Lung microvascular endothelial cell (primary cell): ENCODE data around the gene NACC2. TPM values are rescaled to one million over a fixed set of nuclear protein-coding genes. Genes with fewer than 3 reads are reported as not detected.
A peak's percentile ranks its signal among the peaks of the same experiment; 100 is the strongest.
"Not testable (repeated sequence)": the region's sequence is repeated elsewhere in the genome, so short reads cannot be mapped to it uniquely, and the experiment has no call there.

Experiments
- DNase-seq, 2 donors: peaks; one replicate each; pipeline versions ENCODE4 v3.0.0 to v3.0.0-alpha.2; 2010; ENCODE audit warnings: low read depth in 2 of 2
- total RNA-seq: library from RNA; depleted of rRNA; stranded (reverse); fragments of >200 nt; gene quantifications from 2 replicates; pipeline ENCODE4 v1.2.1, GENCODE V29; 2014

NACC2 gene
- total RNA-seq, 1 donor from 2014 or later: 10.9 TPM

DNA sequence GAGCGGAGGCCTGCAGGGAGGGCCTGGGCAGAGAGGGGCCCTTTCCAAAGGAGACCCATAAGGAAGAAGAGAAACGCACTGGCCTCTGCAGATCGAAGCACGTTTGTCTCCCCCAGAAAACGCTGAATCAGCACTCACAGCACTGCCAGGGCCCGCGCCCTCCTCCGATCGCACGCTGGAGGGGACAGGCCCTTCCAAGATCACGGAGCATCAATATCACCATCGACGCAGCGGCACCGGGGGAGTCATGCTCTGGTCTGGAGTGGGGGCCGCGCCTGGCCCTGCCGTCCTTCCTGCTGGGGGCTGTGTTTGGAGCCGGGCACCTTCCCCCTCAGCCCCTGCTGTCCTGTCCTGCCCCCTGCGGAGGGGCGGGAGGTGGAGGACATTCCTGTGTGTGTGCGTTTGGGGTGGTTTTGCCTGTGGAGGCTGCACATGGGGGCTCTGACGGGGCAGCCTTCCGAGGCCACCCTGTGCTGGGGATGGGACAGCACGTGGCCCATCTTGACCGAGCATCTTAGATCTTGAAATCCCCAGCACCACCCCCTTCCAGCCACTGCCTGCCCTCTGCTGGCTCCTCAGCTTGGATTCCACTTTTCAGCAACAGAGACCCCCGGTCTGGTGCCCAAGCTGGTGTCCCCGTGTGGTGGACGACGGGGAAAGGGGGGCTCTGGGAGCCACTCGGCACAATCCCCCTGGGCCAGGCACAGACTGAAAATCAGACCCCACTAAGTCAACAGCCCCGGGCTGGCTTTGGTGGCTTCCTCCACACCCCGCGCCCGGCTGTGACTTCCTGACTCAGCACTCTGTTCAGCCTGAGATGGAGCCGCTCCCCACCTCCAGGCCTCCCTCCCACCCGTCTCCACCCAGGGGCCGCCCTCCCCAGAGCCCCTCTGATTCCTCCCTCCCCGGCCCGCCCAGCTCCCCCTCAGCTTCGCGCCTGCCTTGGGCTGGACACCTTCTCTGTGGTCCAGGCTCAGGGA is 15.3 kb upstream of the NACC2 start:
- DNase-seq: peak in 1 of 2 donors; percentile 15

GRCh38 chr9:136109351-136110081 is 14.4 kb upstream of the NACC2 start:
- DNase-seq: peak; percentile 86 to 94

- DNase-seq: no peak
These were observed 13.7 kb upstream of the NACC2 start for GRCh38 chr9:136108648-136109266.

DNA sequence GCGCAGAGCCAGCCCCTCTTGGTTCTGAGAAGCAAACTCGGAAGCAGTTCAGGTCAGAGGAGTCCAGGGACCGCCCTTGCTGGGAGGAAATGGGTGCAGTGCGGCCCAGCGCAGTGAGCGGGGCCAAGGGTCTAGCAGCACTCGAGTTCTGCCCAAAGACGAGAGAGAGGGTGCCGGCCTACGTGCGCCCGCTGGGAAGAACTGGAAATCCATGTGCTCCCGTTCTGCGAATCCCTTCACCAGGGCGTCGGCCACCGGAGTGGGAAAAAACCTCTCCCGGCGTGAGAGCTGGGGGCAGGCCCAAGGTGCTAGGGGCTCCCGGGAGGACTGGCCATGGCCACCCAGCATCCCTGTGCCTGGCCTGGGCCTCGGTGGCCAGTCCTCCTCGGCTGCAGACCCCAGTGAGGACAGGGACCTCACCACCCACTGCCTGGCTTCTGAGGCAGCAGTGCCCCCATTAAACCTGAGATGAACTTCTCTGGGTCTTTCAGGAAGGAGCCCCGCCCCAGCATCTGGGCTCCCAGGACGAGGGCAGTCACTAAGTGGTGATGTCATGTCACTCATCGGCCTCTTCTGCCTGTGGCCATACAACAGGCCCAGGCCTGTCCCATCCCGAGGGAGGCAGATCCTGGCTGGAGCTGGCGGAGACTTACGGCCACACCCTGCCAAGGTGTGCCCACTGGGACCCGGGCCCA is 13.0 kb upstream of the NACC2 start:
- no peak for DNase-seq

- DNase-seq: no peak
These were observed 12.3 kb upstream of the NACC2 start for GRCh38 chr9:136107155-136107952.

- no peak for DNase-seq
These were observed 10.5 kb upstream of the NACC2 start for GRCh38 chr9:136105398-136106135.

DNA sequence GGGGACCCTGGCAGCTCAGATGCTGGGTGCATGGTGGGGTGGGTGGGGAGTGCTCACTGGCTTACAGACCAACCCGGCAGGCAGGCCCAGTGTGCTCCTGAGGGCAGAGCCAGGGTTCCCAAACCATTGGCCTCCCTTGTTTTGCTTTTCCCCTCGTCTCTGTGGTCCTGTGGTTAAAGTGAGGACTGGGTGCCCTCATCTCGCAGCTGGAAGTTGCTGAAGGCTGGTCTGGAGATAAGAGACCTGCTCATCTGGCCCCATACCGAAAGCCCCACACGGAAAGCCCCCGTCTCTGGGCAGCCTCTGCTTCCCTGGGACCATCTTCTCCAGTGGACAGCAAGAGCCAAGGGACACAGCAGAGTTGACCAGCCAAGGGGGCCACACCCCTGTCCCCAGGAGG is 9.8 kb upstream of the NACC2 start:
- no peak for DNase-seq

DNA sequence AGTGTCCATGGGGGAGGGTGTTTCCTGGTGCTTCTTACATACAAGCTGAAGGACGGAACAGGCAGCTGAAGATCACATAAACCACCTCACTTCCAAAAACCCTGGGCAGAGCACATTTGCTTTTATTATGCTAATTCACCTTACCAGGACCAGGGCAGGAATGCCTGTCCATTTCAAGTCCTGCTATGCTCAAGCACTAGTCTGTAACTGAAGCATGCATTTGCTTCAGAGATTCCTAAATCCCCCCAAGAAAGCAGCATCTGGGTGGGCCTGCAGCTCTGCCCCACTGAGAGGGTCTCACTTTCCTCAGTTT is 9.4 kb upstream of the NACC2 start:
- no peak for DNase-seq

DNA sequence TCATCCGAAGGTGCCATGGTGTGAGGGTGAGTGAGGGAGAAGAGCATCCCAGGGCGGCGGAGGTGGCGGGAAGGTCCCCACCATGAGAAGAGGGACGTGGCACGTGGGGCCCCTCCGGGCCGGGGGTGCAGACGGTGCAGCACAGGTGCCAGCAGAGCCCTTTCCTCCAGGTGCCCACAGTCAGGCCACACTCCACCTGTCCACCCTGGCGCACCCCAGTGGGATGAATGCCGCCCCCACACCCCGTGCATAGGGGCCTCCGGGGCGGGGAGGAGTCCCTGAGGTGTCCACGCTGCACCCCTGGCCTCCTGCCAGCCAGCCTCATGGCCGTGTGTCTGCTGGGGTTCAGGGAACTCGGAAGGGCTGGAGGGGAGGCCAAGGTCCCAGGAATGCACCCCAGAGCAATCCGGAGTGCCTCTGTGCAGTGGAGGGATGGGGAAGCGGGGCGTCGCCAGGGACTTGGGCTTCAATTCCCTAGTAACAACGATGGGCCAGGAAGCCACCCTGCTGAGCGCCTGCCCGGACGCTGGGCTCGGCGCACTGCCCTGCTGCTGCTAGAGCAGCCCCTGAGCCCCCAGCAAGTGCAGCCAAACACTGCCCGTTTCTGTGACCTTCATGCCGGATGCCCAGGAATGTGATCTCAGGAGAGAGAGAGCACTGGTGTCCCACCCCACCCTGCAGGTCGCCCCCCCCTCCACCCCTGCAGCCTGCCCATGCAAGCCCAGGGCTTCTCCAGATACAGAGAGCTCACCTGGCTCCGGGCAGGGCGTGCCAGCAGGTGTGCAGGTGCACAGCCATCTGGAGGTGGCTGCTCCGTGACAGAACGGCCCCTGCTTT is 8.8 kb upstream of the NACC2 start:
- no peak for DNase-seq

- DNase-seq: not testable (repeated sequence)
These were observed 6.6 kb upstream of the NACC2 start for GRCh38 chr9:136101615-136102074.

- DNase-seq: no peak
These were observed 5.9 kb upstream of the NACC2 start for GRCh38 chr9:136100700-136101614.

DNA sequence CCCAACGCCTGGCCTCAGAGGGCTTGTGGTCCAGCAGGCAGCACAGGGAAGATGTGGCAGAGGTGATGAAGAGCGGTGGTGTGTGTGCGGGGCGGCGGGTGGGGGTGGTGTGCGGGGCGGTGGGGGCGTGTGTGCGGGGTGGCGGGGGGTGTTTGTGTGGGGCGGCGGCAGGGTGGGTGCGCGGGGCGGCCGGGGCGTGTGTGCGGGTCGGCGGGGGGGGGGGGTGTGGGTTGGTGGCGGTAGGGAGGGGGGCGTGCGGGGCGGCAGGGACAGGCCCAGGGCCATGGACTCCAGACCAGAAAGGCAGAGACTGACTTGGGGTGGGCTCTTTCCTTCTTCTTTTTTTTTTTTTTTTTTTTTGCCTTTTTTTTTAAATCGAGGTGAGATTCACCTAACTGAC is 4.5 kb upstream of the NACC2 start:
- no peak for DNase-seq

DNA sequence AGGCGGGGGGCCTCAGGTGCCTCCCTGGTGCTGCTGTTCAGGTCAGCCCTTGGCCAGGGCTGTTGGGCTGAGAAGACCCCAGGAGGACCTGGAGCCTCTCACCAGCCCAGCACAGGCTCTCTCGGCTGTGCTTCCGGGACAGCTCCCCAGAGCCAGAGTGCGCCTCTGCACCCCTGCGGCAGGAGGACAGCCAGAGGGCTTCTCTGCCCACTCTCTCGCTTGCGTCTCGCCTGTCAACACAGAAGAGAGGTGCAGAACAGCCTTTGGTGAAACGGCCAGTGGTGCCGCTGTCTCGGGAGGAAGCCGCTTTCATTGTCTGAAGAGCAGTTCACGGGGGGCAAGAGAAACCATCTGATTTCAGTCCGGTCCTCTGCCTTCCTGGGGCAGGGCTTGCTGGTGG is 3.8 kb upstream of the NACC2 start:
- DNase-seq: peak; percentile 17 to 20

DNA sequence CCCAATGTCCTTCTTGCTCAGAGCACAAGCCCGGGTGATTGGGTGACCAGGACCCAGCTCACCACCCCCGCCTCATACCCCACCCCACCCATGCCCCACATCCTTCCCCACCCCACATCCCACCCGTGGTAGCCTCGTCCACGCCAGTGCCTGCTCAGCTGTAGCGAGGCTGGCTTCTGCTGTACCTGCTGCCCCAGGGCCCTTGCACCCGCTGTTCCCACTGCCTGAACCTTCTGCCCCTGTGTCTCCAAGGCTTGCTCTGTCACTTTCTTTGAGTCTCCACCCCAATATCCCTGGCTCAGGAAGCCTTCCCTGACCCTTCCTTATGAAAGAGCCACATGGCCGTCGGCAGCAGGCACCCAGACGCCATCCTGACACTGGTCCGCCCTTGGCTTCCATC is 3.1 kb upstream of the NACC2 start:
- no peak for DNase-seq

DNA sequence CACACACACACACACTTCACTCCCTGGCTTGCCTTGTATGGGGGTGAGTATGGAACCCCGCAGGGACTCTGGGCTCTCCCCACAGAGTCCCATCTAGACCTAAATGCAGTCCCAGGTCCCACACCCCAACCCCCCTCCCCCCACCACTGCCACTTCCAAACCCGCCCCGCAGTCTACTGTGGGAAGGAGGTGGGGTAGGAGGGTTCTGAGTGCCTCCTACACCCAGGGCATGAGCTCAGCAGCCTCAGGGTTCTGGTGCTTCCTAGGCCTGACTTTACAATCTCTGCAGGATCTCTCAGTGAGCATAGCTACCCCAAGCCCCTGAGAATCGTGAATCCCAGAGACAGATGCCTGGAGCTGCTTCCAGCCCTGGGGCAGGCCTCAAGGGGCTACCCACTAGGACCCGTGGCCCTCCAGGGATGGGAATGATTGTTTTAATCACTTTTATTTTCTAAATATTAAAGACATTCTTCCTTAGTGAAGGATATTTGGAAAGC is 1.5 kb upstream of the NACC2 start:
- no peak for DNase-seq

DNA sequence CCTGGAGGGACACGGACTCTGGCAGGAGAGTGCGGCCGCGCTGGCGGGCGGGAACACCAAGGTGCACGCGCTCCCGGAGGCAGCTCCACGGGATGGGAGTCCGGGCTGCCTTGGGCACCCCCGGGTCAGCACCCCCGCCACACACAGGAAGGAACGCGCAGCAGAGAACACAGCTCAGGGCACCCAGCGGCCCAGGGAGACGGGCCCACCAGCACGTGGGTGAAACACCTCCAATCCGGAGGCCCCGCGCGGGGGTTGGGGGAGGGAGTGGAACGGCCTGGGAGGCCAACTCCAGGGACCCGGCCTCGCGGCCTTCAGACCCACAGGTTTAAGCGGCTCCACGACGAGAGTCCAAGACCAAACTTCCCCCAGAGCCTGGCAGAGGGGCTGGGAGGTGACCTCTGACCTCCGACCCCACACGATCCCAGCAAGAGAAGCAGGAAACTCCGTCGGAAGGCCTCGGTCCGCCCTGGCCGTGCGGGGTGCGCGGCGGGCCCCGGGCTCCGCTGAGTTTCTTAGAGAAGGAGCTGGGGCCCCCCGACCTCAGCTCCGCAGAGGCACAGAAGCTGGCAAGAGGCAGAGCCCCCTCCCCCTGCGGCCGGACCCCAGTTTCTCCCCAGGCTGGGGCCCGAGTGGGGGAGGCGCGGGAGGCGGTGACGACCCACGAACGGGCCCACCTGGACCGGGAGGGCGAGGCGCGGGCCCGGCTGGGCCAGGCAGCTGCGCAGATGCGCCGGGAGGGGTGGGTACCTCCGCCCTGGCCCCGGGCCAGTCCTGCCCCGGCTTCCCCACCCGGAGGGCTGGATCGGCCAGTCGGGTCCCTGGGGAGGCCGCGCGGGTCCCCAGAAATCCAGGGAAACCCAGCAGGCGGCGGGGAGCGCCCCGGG is 851 bp downstream of the NACC2 start:
- peak; percentile 51 to 57 for DNase-seq
